Right ventricle myocardium inferior (tissue), 1 donor: Measurements from ENCODE around the gene DNAH8. TPM values are rescaled to one million over a fixed set of nuclear protein-coding genes. Genes with fewer than 3 reads are reported as not detected.

Experiments
- ATAC-seq: fragments of 200-7000 bp; cut with Tn5 transposase; one replicate; pipeline ENCODE4 v1.9.1; 2020; ENCODE audit warnings: mild to moderate bottlenecking, moderate library complexity
- DNase-seq: peaks from one replicate; pipeline ENCODE4 v3.0.0; 2021; ENCODE audit errors: missing footprints
- intact Hi-C: fragments of 100-400 bp; cut with DNase I; formaldehyde crosslinking; loops from one replicate; pipeline ENCODE4 v1.11.0; 2022
- total RNA-seq: library from RNA; stranded (reverse); fragmentation: NEBNext Ultra II Directional; extraction: Animal tissue kit (Norgen Biotek cat#: 25700); gene quantifications from one replicate; pipeline ENCODE4 v1.2.1, GENCODE V29; 2021
- donor health status: DM: no; HTN: yes; CAD: no; lungs with severe emphysema.

DNAH8 gene
- total RNA-seq, 1 donor from 2014 or later, result not detected

DNA sequence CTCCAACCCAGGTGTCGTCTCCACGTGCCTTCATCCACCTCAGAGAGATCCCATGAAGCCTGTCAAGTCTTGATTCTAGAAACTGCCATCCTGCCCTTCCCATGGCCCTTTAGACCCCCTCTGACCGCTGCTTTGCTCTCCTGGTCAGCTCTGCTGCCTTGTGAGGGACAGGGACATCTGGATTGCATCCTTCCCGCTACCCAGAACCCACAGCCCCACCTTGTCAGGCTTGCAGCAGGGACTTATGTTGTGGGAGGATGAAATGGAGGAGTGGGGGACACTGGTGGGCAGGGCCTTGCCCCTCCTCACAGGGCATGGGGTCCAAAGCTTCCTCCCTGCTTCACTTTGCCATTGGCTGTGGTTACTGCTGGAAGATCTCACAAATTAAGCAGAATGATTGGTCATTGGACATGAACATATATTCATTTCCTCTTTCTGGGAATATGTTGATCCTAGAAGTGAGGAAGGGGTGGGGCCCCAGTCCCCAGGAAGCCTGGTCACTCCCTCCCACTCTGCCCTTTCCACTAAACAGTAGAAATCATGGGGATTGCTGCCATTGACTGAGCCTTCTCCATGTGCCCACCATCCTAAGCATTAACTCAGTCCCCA lies 338.0 kb downstream of the DNAH8 start:
- intact Hi-C loops, result no loop called here
- no peak for ATAC-seq
- DNase-seq, result no peak

DNA sequence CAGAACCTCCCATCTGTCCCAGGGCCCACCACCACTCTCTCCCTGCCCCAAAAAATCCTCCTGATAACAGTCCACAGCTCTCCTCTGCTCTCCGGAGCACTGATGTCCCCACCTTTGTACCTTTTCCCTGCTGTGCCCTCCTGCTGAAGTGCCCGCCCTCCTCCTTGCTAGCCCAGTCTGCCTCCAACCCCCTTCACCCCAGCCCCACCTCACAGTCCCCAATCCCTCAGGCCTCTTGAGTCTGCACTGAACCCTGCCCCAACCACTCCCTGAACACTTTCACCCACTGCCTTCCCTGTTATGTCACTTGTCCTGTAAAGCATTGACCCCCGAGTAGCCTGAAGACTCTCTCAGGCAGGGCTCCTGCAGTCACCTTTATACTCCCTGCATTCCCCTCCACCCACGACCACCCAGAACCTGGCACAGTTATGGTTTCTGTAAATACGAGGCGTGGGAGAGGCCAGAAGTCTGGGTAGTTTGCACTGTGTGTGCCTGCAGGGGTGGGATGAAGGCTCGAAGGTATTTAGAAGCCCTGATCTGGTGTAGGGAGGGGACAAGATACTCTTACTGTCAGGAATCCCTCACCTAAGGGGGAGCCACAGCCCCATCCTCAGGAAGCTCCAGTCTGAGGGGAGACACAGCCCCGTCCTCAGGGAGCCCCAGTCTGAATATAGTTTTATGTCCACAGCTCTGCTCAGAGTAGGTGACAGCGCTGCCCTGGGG lies 338.9 kb downstream of the DNAH8 start:
- intact Hi-C loops, result no loop called here
- ATAC-seq, result no peak
- no peak for DNase-seq

DNA sequence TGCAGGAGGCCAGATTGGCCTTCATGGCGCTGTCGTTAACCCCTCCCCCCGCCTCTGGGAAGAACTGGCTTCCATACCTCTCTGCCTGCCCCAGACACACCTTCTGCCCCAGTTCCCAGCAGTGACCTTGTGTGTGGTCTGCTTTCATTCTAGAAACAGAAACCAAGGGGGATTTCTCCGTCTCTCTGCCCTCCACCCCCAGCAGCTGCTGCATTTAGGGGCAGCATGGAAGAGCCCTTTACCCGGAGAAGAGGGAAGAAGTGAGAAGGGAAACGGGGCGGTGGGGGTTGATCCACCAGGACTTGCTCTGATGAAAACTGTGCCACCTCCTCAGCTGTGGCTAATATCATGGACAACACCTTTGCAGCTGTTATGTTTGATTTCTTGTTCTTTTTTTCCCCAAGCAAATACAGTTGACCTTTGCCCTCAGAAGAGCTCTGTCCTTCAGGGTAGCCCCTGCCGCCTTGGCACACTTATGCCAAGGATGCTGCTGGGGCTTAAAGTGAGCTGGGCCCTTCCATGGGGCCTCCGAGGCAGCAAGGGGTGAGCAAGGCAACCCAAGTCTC lies 339.5 kb downstream of the DNAH8 start:
- peak; percentile 38 for ATAC-seq
- DNase-seq, result no peak
- intact Hi-C loops, result no loop called here

DNA sequence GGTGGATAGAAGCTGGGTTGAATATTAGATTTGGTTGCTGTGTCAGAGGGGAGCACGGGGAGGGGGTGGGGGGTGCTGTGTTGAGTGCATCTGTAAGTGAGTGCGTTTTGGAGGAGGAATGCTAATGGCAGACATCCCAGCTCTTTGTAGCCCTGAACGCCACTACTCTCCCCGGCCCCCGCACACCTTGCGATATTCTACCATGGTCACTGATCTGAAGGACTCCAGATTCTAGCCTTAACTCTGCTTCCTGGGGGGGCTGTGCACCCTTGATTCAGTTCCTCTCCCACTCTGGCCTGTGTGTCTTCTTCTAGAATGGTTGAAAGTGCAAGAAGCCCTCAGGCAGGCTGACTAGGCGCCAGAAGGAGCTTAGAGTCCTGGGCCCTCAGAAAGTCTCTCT lies 340.6 kb downstream of the DNAH8 start:
- ATAC-seq, result no peak
- intact Hi-C loops, result no loop called here
- DNase-seq, result no peak

DNA sequence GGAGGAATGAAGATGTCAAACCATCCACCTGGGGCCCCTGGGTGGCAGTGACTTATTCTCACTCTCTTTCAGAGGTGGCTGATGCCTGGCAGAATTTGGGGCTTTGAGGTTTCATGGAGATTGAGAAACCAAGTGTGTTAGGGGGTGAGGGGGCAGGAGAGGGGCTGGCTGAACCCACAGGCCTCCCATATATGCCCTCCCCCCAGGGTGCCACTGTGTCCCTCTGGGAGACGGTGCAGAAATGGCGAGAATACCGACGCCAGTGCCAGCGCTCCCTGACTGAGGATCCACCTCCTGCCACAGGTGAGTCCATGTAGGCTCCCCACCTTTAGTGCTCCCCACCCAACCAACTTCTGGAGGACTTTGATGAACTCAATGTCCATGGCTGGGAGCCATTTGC lies 341.1 kb downstream of the DNAH8 start:
- DNase-seq (no peak), ATAC-seq (no peak)
- intact Hi-C loops, result no loop called here

DNA sequence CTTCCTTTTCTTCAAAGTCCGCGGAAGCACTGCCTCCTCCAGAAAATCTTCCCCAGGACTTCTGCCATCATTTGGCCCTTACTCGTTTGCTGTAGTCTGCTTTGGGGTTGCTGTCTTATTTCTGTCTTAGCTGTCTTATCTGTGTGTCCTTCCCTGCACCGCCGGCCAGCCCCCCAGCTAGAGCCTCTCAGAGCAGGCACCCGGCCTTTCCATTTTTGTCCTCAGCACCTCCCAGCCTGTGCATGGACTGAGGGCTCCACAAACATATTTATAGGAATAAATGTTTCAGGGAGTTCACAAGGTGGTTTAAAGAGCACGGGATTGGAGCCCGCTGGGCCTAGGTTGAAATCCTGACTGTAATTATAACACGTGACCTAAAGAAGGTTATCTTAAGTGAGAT lies 341.6 kb downstream of the DNAH8 start:
- intact Hi-C loops, result no loop called here
- ATAC-seq, result no peak
- DNase-seq, result no peak

DNA sequence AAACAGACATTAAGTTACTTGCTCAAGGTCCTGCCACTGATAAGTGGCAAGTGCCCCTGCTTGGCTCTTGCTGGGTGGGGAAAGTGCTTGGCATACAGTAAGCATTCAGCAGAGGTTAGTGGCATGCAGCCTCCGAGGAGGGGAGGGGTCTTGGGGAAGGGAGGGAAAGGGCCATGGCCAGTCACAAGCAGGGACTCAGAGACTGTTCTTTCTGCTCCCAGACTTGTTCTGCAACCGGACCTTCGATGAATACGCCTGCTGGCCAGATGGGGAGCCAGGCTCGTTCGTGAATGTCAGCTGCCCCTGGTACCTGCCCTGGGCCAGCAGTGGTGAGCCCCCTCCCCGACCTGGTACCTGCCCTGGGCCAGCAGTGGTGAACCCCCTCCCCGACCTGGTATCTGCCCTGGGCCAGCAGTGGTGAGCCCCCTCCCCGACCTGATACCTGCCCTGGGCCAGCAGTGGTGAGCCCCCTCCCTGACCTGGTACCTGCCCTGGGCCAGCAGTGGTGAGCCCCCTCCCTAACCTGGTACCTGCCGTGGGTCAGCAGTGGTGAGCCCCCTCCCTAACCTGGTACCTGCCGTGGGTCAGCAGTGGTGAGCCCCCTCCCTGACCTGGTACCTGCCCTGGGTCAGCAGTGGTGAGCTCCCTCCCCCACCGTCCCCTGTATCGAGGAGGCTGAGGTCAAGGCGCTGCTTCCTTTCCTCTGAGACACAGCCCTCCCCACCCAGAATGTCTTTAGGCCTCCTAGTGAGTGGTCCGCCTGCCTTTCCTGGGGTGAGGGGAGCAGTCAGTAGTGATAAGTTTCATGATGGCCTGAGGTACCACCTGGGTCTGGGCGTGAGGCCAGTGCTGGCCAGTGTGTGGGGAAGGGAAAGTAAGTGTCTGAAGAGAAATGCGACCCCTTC lies 342.4 kb downstream of the DNAH8 start:
- ATAC-seq (no peak), DNase-seq (no peak)
- intact Hi-C loops, result no loop called here

DNA sequence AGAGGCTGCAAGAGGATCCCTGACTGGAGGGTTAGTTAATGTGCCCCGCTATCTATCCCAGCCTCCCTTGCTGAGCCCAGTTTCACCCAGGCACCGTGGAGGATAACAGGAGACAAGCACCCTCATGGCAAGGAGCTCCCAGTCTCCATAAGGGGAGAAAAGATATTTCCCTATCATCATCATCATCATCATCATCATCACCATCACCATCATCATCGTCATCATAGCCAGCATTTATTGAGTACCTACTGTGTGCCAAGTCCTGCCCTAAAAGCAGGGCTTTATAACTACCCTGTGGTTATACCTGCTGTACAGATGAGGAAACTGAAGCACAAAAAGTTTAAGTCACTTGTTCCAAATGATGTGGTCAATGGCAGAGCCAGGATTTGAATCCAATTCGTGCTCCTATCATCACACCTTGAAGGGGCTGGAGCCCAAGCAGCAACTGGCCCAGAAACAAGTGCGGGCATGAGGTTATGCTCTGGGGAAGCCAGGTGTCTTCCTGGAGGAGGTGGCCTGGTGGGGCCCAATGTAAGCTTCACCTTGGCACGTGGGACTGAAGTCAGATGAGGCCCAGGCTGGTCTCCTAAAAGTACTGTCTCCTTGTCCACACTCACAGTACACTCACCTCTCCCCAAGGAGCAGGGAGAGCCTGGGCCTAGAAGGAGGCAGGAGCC lies 343.5 kb downstream of the DNAH8 start:
- no peak for DNase-seq
- no peak for ATAC-seq
- intact Hi-C loops, result no loop called here

DNA sequence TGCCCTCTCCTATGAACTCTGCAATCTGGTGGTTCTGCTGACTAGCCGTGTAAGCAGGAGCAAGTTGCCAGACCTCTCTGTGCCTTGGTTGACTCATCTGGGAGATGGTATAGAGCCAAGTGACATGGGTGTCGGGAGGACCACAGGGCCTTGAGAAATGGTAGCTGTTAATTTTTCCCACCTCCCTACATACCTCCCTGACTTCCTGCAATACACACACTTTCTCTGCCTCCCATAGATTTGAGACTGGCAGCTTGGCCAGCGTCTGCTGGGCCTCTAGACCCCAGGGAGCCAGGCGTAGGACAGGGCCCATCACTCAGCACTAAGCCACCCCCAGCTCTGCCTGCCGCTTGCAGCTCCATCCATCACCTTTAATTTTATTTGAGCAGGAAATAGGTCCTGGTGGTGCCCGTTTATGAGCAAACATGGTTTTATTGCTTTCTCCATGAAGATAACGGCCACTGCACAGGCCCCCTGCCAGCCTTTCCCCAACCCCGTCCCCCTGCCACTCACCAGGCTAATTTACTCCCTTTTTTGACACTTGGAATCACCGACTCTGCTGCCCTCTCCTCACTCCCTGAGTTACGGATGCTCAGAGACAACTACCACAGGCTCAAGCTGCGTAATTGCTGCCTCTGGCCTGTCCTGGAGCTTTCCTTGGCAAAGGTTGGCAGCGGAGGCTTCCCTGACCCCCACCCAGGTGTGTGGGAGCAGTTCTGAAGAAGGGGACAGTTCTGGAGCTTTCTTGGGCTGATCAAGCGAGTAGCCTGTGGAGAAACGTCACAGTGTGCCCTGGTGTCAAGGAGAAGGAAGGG lies 344.6 kb downstream of the DNAH8 start:
- ATAC-seq (no peak), DNase-seq (no peak)
- intact Hi-C loops, result loop anchor here (10.0 kb wide), 1 partner anchor 65 kb away; no protein-coding TSS in a partner anchor

DNA sequence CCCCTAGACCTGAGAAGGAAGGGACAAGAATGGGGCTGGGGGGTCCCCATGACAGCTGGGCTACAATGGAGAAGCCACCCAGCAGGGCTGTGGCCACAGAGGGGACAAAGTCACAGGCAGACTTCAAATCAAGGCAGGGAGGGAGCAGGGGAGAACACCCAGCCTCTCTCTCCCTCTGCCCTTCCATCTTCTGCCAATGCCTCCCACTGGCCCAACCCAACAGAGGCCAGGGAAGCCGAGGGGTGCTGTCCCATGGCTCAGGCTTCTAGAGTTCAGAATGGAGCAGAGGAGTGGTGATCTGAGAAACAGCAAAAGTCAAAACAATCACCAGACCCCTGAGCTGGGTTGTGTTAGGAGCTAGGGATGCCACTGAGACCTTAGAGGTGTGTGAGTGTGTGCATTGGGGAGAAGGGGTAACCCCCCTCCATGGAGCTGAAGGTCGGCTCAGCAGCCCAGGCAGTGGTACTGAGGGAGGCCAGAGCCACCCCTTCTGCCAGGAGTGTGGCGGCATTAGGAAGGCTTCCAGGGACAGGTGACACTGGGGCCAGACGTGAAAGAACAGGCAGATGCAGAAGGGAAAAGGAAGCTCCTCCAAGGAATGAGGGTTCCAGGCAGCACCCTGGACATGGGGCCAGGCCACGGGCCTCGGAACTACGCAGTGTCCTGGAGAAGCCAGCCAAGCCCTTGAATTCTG lies 345.5 kb downstream of the DNAH8 start:
- no peak for DNase-seq
- intact Hi-C loops, result loop anchor here (10.0 kb wide), 1 partner anchor 66 kb away; no protein-coding TSS in a partner anchor
- ATAC-seq, result no peak

DNA sequence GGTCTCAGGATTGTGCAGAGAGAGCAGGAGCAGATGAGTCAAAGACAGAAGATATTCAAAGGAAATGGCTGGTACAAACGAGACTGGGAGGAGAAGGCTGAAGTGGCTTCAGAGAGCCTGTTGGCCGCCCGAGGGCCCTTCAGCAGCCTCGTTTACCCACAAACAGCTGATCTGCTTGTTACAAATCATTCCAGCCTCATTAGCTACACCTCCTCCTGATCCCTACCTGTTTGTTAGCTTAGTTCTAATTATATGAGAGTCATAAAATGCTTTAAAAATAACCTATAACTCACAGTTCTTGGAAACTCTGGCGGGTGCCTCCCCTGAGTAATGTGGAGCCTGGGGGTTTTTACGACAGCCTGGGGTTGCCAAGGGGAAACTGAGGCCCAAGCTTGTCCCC lies 346.1 kb downstream of the DNAH8 start:
- intact Hi-C loops, result loop anchor here (10.0 kb wide), 1 partner anchor 66 kb away; no protein-coding TSS in a partner anchor
- ATAC-seq, result no peak
- DNase-seq, result no peak

DNA sequence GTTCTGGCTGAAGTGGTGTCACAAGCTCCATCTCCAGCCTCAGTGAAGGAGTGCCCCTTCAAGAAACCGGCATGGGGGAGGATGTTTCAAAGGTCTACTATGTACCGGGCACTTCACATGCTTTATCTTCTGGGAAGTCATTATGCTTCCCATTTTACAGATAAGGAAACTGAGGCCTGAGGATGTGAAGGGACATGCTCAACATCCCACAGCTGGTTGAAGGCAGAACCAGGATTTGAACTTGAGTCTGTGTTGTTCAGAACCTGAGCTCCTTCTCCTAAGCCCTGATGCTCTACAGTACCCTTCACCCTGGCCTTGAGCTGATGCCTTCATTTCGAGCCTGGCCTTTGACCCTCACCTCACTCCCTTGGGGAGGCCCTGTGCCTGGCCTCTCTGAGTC lies 346.5 kb downstream of the DNAH8 start:
- no peak for ATAC-seq
- intact Hi-C loops, result loop anchor here (10.0 kb wide), 1 partner anchor 67 kb away; no protein-coding TSS in a partner anchor

DNA sequence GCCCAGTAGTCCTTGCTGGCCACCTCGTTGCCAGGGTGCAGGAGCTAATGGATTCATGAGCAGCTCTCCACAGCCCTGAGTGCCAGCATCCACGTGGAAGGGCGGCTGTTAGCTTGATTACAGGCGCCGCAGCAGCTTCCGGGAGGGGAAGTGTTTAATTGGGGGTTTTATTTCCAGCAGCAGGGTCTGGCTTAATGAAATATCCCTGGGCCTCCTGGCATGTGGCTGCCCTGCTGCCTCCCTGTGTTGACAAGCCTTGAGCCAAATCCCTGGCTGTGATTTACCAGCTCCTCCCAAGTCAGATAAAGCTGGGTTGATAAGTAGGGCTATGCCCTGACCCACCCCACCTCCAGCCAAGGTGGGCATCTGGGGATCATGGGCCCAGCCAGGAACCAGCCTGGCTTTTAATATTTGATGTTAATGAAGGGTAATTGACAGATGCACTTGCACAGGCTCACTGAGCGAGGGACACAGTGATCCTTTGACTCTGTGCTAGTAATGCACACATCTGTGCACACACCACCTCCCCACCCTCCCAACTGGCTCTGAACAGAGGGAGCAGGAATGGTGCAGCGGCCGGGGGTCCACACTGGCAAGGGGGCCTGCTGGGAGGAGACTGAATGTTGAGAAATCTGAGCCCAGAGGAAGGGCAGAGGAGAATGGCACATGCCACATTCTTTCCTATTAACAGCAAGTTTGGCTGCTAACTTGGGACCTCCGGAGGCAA lies 347.1 kb downstream of the DNAH8 start:
- DNase-seq (no peak), ATAC-seq (peak; percentile 75)
- intact Hi-C loops, result loop anchor here (10.0 kb wide), 1 partner anchor 67 kb away; no protein-coding TSS in a partner anchor

More for the DNA sequence above, 346.5 kb downstream of the DNAH8 start:
- DNase-seq, result no peak

DNA sequence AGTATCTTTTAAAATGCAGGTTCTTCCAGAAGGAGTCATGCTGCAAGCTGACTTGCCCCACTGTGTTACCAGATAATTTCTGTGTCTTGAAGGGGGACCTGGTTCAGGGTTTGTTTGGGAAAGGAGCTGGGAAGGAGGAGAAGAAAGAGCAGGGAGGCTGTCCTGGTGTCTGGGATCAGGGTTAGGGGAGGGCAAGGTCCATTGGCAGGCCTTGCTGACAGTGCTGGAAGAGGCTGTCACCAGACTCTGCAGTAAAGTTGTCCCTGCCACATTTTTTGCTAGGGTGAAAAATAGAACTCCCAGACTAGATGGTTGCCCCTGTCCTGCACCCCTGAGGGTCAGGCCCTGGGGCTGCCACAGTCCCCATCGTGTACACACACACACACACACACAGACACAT lies 348.4 kb downstream of the DNAH8 start:
- ATAC-seq (peak; percentile 53), DNase-seq (no peak)
- intact Hi-C loops, result loop anchor here (10.0 kb wide), 1 partner anchor 69 kb away; no protein-coding TSS in a partner anchor

DNA sequence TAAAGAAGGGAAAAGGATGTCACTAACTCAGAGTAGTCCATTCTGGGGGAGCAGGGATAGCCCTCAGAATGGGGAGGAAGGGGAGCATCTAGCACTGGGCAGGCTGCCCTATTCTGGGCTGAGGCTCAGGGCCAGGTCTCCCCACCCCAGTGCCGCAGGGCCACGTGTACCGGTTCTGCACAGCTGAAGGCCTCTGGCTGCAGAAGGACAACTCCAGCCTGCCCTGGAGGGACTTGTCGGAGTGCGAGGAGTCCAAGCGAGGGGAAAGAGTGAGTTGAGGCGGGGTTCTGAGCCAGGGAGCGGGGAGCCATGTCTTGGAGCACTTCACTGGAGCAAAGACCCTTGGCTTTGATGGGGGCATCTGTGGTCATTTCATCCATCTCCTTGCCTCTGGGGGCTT lies 350.4 kb downstream of the DNAH8 start:
- ATAC-seq (no peak), DNase-seq (no peak)
- intact Hi-C loops, result loop anchor here (10.0 kb wide), 1 partner anchor 71 kb away; no protein-coding TSS in a partner anchor

DNA sequence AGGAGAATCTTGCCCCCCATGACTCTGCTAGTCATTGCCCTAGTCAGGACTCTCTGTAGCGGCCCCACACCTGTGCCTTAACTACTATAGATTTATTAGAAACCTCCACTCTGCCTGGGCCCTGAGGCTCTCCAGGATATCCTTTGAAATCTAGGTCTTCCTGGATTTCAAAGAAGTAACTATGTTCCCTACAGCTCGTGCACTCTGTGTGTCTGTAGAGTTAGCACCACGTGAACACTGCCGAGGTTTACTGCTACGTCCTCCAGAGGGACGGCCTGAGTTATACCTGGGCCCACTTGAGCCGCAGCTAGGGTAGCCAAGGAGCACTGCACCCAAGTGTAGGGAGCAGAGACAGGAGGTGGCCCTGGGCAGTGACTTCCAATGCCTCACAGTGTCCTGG lies 353.3 kb downstream of the DNAH8 start:
- ATAC-seq (no peak), DNase-seq (no peak)
- intact Hi-C loops, result loop anchor here (10.0 kb wide), 1 partner anchor 74 kb away; no protein-coding TSS in a partner anchor
